H1 (cell line): ENCODE data around the gene MKKS. TPM values are rescaled to one million over a fixed set of nuclear protein-coding genes. Genes with fewer than 3 reads are reported as not detected.

ENCODE experiments used
- BRCA1 ChIP-seq: IDR thresholded peaks from 2 replicates; pipeline ENCODE4 v1.6.1; 2012; ENCODE audit warnings: low read depth, low read length, improper control_type of control experiment
- GABPA ChIP-seq: IDR thresholded peaks from 2 replicates; pipeline ENCODE4 v1.6.1; 2011; ENCODE audit warnings: mild to moderate bottlenecking, low read length, moderate library complexity, borderline replicate concordance; ENCODE audit not compliant: insufficient read depth
- KDM1A ChIP-seq: fragments of 200-600, 300-600 bp; sonication (generic); IDR thresholded peaks from 2 replicates; pipeline ENCODE4 v1.7.1; 2016; ENCODE audit warnings: mild to moderate bottlenecking, low read length, borderline replicate concordance
- KDM4A ChIP-seq: IDR thresholded peaks from one replicate; pipeline ENCODE4 v1.7.1; 2012; ENCODE audit warnings: low read depth, mild to moderate bottlenecking, moderate library complexity, low read length, inconsistent platforms; ENCODE audit not compliant: severe bottlenecking
- NRF1 ChIP-seq: IDR thresholded peaks from 2 replicates; pipeline ENCODE4 v1.6.1; 2011; ENCODE audit warnings: mild to moderate bottlenecking, low read depth, low read length, improper control_type of control experiment
- SIRT6 ChIP-seq: IDR thresholded peaks from one replicate; pipeline ENCODE4 v1.7.1; 2012; ENCODE audit warnings: low read length, inconsistent platforms
- SP2 ChIP-seq: IDR thresholded peaks from 2 replicates; pipeline ENCODE4 v1.6.1; 2012; ENCODE audit warnings: mild to moderate bottlenecking, low read length, inconsistent platforms
- TCF12 ChIP-seq: IDR thresholded peaks from 2 replicates; pipeline ENCODE4 v1.6.1; 2011; ENCODE audit warnings: low read depth, mild to moderate bottlenecking, low read length
- polyA plus RNA-seq, 7 experiments: library from polyadenylated mRNA; depleted of rRNA in 3 of 7; stranded (reverse) in 5 of 7; unstranded in 2 of 7; fragments of >200 nt in 5 of 7; fragments of 200-250 nt in 2 of 7; gene quantifications; 1 replicate in 5 of 7; 2 replicates in 1 of 7; 4 replicates in 1 of 7; pipeline versions ENCODE4 v1.2.1 to v1.2.3, GENCODE V29; 2011 to 2013; ENCODE audit warnings: missing spikeins in 2 of 7, mixed read lengths in 2 of 7
- total RNA-seq: library from RNA; stranded (reverse); fragmentation: NEBNext Ultra II Directional; extraction: Animal tissue kit (Norgen Biotek cat#: 25700); gene quantifications from 2 replicates; pipeline ENCODE4 v1.2.1, GENCODE V29; 2021

The MKKS gene
- total and polyA plus RNA-seq, 2 of the 8 experiments (the other 6 are each of a cell fraction or from before 2014, with no cell fraction given), result 15.9 to 24.8 TPM

DNA sequence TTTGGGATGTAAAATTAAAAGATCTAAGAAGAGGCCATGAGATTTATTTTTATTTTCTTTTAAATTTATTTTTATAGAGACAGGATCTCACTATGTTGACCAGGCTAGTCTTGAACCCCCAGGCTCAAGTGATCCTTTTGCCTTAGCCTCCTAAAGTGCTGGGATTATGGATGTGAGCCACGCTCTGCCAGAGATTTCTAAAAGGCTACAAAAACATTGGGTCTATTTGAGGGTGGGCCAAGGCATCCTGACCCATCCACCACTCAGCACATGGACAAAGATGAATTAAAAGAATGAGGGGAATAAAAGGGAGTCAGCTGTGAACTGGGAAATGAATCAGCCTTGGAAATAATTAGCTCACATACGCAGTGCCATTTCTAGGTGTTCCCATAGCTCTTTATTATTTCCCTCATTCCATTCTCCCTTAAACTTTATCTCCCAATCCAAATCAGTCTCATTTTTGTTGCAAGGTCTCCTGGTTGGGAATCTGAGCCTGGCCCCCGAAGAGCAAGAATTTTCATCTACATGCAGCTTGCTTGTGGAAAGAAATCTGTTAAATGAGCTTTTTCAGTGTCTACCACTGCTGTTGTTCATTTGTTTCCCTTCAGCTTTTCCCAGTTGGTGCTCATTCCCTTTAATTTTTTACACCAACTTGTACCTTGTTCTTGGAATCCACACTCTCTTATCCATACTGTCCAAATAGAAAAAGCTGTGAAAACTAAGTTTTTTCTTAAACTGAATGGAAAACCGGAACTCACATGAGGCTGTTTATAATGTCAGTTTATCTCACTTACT, 66.9 kb downstream of the MKKS start (continued):
- TF ChIP-seq BRCA1, result no peak
- TF ChIP-seq KDM1A, result no peak
- TF ChIP-seq GABPA, result no peak
- TF ChIP-seq KDM4A, result no peak
- TF ChIP-seq TCF12, result no peak
- no peak for TF ChIP-seq SIRT6
- no peak for TF ChIP-seq SP2
- no peak for TF ChIP-seq NRF1
